NCI-H345 (cell line): ENCODE measurements around the gene ANAPC15.

Experiments used
- DNase-seq: peaks from one replicate; lab custom pipeline; 2025; lab: John Stamatoyannopoulos, UW

The ANAPC15 gene

DNA sequence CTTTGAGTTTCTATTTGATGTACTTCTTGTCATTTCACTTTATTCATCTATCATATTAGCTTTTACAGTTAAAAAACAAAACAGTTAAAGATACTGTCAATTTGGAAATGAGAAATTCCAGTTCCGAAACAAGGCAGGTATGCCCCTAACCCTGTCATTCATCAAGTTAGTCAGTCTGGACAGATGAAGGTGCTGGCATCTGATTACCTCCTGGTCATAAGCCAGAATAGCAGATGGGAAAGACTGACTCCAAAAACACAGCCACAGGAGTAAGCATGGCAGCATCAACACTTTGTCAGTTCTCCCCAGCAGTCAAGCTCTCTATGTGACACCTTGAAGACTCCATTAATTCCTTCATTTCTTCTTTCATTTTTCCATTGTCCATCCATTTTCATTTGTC lies 27.5 kb downstream of the ANAPC15 start:
- DNase-seq: no peak

GRCh38 chr11:72084076-72084475 lies 28.4 kb downstream of the ANAPC15 start:
- no peak for DNase-seq

DNA sequence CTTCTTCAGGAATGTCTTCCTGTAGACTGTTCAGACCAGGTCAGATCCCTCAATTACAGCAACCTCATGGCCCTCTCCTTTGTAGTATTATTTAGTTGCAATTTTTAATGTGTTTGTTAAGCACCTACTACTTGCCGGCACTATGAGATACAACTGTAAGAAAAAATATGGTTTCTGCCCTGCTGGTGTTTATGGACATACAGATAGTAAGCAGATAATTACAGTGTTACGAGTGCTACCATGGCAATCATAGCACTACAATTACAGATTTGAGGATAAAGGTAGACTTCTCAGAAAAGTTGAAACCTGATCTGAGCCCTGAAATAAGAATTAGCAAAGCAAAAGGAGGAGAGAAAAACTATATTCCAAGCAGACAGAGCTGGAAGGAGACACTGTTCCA lies 29.1 kb downstream of the ANAPC15 start:
- no peak for DNase-seq

DNA sequence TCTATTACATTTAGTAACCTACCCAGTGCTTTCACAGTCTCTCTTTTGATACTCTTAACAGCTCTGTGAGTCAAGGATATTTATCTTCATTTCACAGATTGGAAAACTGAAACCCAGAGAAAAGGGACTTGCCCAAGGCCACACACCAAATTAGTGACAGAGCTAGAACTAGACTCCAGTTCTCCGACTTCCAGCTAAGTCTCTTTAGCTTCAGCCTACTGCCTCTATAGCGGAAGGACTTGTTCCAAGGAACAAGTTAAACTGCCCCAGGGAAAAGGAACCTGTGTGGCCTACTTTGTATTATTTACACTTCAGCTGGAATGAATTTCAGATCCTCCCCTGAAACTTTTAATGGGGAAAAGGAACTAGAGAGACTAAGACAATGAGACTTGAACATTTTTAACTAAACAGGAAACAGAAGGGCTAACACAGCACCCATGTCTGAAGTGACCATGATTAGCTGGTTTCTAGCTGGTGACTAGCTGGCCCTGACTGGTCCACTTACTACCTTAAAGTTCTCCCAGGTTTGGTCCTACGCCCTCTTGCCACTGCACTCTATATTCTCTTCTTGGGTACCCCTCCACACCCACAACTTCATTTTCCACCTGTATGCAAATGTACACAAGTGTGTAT lies 30.6 kb downstream of the ANAPC15 start:
- peak; percentile 13 for DNase-seq

- no peak for DNase-seq
Measured at GRCh38 chr11:72081184-72081644, 31.3 kb downstream of the ANAPC15 start.

- peak; percentile 100 for DNase-seq
Measured at GRCh38 chr11:72080326-72081183, 31.9 kb downstream of the ANAPC15 start, which contains the start of the genes LRRC51 and NUMA1. Gene LRRC51 (plus strand): TSS chr11:72080850. CDS start chr11:72089084, 8,234 bp downstream. Gene NUMA1 (minus strand): TSS chr11:72080542. CDS start chr11:72035943, 44,599 bp downstream.

DNA sequence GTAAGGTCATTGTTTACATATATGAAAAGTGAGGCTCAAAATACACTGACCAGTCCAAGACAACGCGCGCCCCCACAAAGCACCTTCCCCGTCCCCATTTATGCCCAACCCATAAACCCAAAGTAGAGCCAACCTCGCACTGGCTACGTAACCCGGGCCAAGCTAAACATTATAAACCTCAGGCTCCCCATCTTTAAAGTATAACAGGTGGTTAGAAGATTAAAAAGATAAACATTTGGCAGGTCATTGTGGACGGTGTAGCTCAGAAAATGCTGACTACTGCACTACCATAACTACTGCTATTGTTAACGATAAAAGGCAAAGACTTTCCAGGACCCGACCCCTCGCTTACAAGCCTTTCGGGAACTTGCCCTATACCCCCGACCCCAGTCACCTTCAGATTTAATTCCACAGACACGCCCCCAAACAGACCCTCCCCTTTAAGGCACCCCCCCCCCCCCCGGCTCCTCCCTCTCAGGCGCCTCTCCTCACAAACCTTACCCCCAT lies 32.6 kb downstream of the ANAPC15 start:
- no peak for DNase-seq

- DNase-seq: no peak
Measured at GRCh38 chr11:72078477-72078876, 34.0 kb downstream of the ANAPC15 start.

DNA sequence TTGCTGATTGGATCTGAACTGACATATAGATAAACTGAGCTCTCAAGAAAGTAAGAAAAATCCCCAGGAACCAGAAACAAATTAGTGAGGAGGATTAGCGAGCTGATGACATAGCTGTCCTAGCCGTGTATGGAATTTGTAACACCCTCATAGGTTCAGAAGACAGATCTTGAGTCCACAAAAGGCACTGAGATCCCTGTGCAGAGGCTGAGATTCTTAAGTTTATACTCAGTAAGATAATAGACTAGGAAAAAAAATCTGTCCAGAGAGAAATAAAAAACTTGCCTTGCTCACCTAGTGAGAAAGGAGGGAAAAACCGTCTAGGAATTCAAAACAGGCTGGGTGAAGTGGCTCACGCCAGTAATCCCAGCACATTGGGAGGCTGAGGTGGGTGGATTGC lies 36.7 kb downstream of the ANAPC15 start:
- DNase-seq: no peak

- no peak for DNase-seq
Measured at GRCh38 chr11:72075109-72075508, 37.4 kb downstream of the ANAPC15 start.

DNA sequence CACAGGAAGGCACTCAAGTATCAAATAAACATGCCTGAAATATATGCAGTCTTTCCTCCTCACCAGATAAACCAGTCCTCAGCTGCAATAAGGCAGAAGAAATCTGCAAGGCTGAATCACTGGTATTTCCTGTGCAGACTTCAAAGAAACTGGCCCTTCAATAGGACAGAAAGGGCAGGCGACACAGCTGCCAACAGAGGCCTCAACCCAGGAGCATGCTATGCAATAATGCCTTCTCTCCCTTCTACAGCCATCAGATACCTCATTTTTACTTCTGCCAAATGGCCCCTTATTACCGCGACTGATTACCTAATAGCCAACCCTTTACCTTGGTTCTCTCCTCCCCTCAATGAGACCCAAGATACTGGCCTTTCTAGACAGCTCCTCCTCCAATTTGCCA lies 40.1 kb downstream of the ANAPC15 start:
- DNase-seq: no peak

- no peak for DNase-seq
Measured at GRCh38 chr11:72070491-72070890, 42.0 kb downstream of the ANAPC15 start.

- no peak for DNase-seq
Measured at GRCh38 chr11:72069787-72070251, 42.7 kb downstream of the ANAPC15 start.

DNA sequence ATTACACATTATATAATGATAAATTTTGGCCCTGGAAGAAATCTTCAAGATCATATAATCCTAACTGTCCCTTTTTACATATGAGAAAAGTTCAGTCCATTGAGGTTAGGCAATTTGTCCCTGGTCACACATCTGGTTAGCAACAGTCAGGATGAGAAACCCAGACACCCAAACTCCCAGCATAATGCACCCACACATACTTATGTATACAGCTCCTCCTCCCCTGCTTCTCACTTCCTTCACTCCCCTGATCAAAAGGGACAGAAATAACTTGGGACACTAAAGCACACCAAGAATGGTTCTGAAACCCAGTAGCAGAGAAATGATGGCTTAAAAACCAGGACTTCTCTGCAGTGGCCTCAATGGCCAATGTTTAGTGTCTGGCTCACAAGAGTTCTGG lies 43.3 kb downstream of the ANAPC15 start:
- no peak for DNase-seq

DNA sequence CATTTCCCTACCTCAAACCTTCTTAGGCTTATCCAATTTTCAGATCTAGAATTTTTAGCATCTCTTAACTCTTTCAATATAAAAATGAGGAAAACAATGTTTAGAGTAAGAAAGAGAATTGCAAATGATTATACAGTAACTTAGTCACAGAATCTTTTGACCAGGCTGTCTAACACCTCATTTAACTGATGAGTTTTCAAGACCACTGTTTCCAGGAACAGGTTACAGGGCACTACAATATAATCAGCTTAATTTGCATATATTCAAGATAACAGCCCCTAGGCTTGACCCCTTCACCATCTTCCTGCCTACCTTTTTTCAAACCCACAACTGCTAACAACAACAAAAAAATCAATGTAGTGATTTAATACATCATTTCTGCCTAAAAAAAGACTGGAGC lies 44.8 kb downstream of the ANAPC15 start:
- DNase-seq: no peak

DNA sequence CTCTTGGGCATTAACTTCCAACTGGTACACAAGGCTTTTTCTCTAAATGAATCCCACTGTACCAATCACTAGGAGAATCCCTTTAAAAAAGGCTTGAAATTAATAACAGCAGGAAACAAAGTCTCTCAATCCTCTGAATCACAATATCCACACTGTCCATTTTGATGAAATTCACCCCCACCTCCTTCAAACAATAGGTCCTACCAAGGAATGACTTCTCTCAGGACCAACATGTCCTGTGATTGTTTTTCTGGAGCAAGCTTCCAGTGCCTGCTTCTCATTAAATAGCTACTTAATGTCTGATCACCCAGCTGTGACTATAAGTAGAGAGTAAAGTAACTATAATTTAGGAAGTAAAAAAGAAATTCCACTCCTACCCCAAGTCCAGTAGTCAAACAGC lies 45.2 kb downstream of the ANAPC15 start:
- DNase-seq: no peak

- no peak for DNase-seq
Measured at GRCh38 chr11:72066855-72067254, 45.6 kb downstream of the ANAPC15 start.

GRCh38 chr11:72061739-72062396 lies 50.6 kb downstream of the ANAPC15 start:
- DNase-seq: no peak
